IPS-18c (cell line): Measurements from ENCODE around the gene LTBP2.

Experiments
- H3K4me3 ChIP-seq: 2 replicates; pipeline ENCODE4 v1.7.0; 2013; ENCODE audit warnings: low read depth, mild to moderate bottlenecking, low read length, moderate library complexity; ENCODE audit not compliant: insufficient read depth
- H3K9me3 ChIP-seq: one replicate; pipeline ENCODE4 v1.6.1; 2013; ENCODE audit warnings: mild to moderate bottlenecking, low read length, moderate library complexity; ENCODE audit not compliant: control insufficient read depth, insufficient read depth

The LTBP2 gene

GRCh38 chr14:74585406-74586335 lies 26.4 kb downstream of the LTBP2 start:
- H3K9me3 ChIP-seq: no peaks in the 10 kb centered on the region
- no peak overlapping the region for H3K4me3 ChIP-seq

GRCh38 chr14:74584951-74585350 lies 27.1 kb downstream of the LTBP2 start:
- H3K4me3 ChIP-seq: no peak overlapping the region

GRCh38 chr14:74583689-74584434 lies 28.2 kb downstream of the LTBP2 start:
- no peak overlapping the region for H3K4me3 ChIP-seq
- H3K9me3 ChIP-seq: no peaks in the 10 kb centered on the region

More at GRCh38 chr14:74584951-74585350, 27.1 kb downstream of the LTBP2 start:
- no peaks in the 10 kb centered on the region for H3K9me3 ChIP-seq

GRCh38 chr14:74582910-74583581 lies 29.0 kb downstream of the LTBP2 start:
- H3K9me3 ChIP-seq: no peaks in the 10 kb centered on the region
- no peak overlapping the region for H3K4me3 ChIP-seq

GRCh38 chr14:74580275-74580672 lies 31.8 kb downstream of the LTBP2 start:
- Histone ChIP-seq H3K4me3 (no peak overlapping the region), H3K9me3 (no peaks in the 10 kb centered on the region)

- H3K9me3 ChIP-seq: no peaks in the 10 kb centered on the region
- H3K4me3 ChIP-seq: no peak overlapping the region
These were observed 32.4 kb downstream of the LTBP2 start for GRCh38 chr14:74579447-74580274.

- no peak overlapping the region for H3K4me3 ChIP-seq
- no peaks in the 10 kb centered on the region for H3K9me3 ChIP-seq
These were observed 33.6 kb downstream of the LTBP2 start for GRCh38 chr14:74578479-74578878.

GRCh38 chr14:74577948-74578275 lies 34.1 kb downstream of the LTBP2 start:
- no peak overlapping the region for H3K4me3 ChIP-seq
- no peaks in the 10 kb centered on the region for H3K9me3 ChIP-seq

- no peaks in the 10 kb centered on the region for H3K9me3 ChIP-seq
- no peak overlapping the region for H3K4me3 ChIP-seq
These were observed 34.6 kb downstream of the LTBP2 start for GRCh38 chr14:74577247-74577947.

- Histone ChIP-seq H3K9me3 (no peaks in the 10 kb centered on the region), H3K4me3 (no peak overlapping the region)
These were observed 36.1 kb downstream of the LTBP2 start for GRCh38 chr14:74575936-74576335.

- Histone ChIP-seq H3K4me3 (no peak overlapping the region), H3K9me3 (no peaks in the 10 kb centered on the region)
These were observed 36.5 kb downstream of the LTBP2 start for GRCh38 chr14:74575507-74575906.

GRCh38 chr14:74574706-74575105 lies 37.3 kb downstream of the LTBP2 start:
- no peaks in the 10 kb centered on the region for H3K9me3 ChIP-seq
- H3K4me3 ChIP-seq: no peak overlapping the region

- no peak overlapping the region for H3K4me3 ChIP-seq
These were observed 38.0 kb downstream of the LTBP2 start for GRCh38 chr14:74574090-74574433.

GRCh38 chr14:74573421-74574089 lies 38.5 kb downstream of the LTBP2 start:
- no peaks in the 10 kb centered on the region for H3K9me3 ChIP-seq
- no peak overlapping the region for H3K4me3 ChIP-seq

More at GRCh38 chr14:74574090-74574433, 38.0 kb downstream of the LTBP2 start:
- no peaks in the 10 kb centered on the region for H3K9me3 ChIP-seq

- H3K9me3 ChIP-seq: no peaks in the 10 kb centered on the region
- no peak overlapping the region for H3K4me3 ChIP-seq
These were observed 39.2 kb downstream of the LTBP2 start for GRCh38 chr14:74572726-74573301.
